NT2/D1 (cell line): Measurements from ENCODE around the gene SQOR.

Experiments
- SUZ12 ChIP-seq: IDR thresholded peaks from 2 replicates; pipeline ENCODE4 v1.6.1; 2011; ENCODE audit not compliant: insufficient read length, insufficient read depth; ENCODE audit errors: extremely low read depth
- YY1 ChIP-seq: IDR thresholded peaks from 2 replicates; pipeline ENCODE4 v1.6.1; 2011; ENCODE audit not compliant: insufficient read length, insufficient read depth
- ZNF274 ChIP-seq: IDR thresholded peaks from 2 replicates; pipeline ENCODE4 v1.6.1; 2011; ENCODE audit warnings: mild to moderate bottlenecking, low read depth, low read length

DNA sequence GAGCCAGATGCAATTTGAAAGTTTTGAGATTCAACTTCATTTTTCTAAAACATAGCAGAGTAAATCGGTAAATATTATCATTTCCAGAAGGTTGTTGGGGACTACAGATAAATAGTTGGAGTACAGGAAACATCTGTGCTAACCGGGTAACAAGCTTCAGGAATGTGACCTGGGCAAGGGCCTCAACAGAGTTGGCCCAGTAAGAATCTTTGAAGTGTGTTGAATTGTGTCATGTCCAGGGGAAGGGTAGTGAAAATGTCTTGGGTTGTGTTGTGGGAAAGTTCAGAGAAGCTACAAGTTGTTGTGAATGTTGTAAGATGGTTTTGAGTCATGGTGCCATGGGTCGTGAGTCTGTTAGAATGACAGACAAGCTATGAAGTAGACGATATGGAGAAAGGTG, 35.7 kb downstream of the SQOR start:
- TF ChIP-seq ZNF274 (no peak), SUZ12 (no peak), YY1 (no peak)
